GM23338 (cell line): ENCODE measurements around the gene DDN. TPM values are rescaled to one million over a fixed set of nuclear protein-coding genes. Genes with fewer than 3 reads are reported as not detected.

Source experiments
- ATAC-seq: fragments of 200-7000 bp; cut with Tn5 transposase; 3 replicates; pipeline ENCODE4 v1.9.1; 2020
- DNase-seq: peaks from one replicate; pipeline ENCODE4 v3.0.0-alpha.2; 2015; ENCODE audit warnings: low spot score
- H2AFZ ChIP-seq: fragments of 200-600 bp; sonication (generic); 2 replicates; pipeline ENCODE4 v1.8.0; 2016; ENCODE audit warnings: antibody characterized with exemption, mild to moderate bottlenecking, moderate library complexity
- H3F3A ChIP-seq: fragments of 200-600 bp; sonication (generic); replicated peaks from 2 replicates; pipeline ENCODE4 v1.8.0; 2017; ENCODE audit warnings: antibody characterized with exemption, mixed run types, low read depth
- H3K27ac ChIP-seq: fragments of 200-600 bp; sonication (generic); 2 replicates; pipeline ENCODE4 v1.6.1; 2016; ENCODE audit warnings: low read depth
- H3K27me3 ChIP-seq: fragments of 200-600 bp; sonication (generic); 2 replicates; pipeline ENCODE4 v1.8.0; 2016; ENCODE audit warnings: mild to moderate bottlenecking, mixed run types, moderate library complexity; ENCODE audit not compliant: insufficient read depth
- H3K36me3 ChIP-seq: fragments of 200-600 bp; sonication (generic); 2 replicates; pipeline ENCODE4 v1.8.0; 2016; ENCODE audit warnings: mild to moderate bottlenecking; ENCODE audit not compliant: insufficient read depth
- H3K4me1 ChIP-seq: fragments of 200-600 bp; sonication (generic); 2 replicates; pipeline ENCODE4 v1.8.0; 2016; ENCODE audit warnings: mild to moderate bottlenecking, moderate library complexity; ENCODE audit not compliant: insufficient read depth
- H3K4me2 ChIP-seq: fragments of 200-600 bp; sonication (generic); 2 replicates; pipeline ENCODE4 v1.7.1; 2017; ENCODE audit warnings: mixed run types
- H3K4me3 ChIP-seq: fragments of 200-600 bp; sonication (generic); 2 replicates; pipeline ENCODE4 v1.6.1; 2016; ENCODE audit warnings: mixed run types
- H3K79me2 ChIP-seq: fragments of 200-600 bp; sonication (generic); replicated peaks from 2 replicates; pipeline ENCODE4 v1.8.0; 2017; ENCODE audit warnings: mild to moderate bottlenecking; ENCODE audit not compliant: insufficient read depth
- H3K9me2 ChIP-seq: fragments of 200-600 bp; sonication (generic); 2 replicates; pipeline ENCODE4 v1.8.0; 2017; ENCODE audit not compliant: insufficient read depth
- H4K20me1 ChIP-seq: fragments of 200-600 bp; sonication (generic); replicated peaks from 2 replicates; pipeline ENCODE4 v1.8.0; 2017; ENCODE audit warnings: mild to moderate bottlenecking; ENCODE audit not compliant: insufficient read depth
- H3K27ac Mint-ChIP-seq: 2 replicates; pipeline ENCODE4 v1.8.0; 2020; ENCODE audit warnings: inconsistent platforms, mild to moderate bottlenecking, moderate library complexity, mixed read lengths
- H3K27me3 Mint-ChIP-seq: 3 replicates; pipeline ENCODE4 v1.8.0; 2022; ENCODE audit warnings: low read depth, mild to moderate bottlenecking, moderate library complexity, mixed read lengths, inconsistent platforms; ENCODE audit not compliant: insufficient read depth, poor library complexity
- H3K36me3 Mint-ChIP-seq: 3 replicates; pipeline ENCODE4 v1.8.0; 2021; ENCODE audit warnings: low read depth, mild to moderate bottlenecking, inconsistent platforms, moderate library complexity, mixed read lengths
- H3K4me1 Mint-ChIP-seq: 3 replicates; pipeline ENCODE4 v1.8.0; 2020; ENCODE audit warnings: mild to moderate bottlenecking, inconsistent platforms, mixed read lengths
- H3K4me3 Mint-ChIP-seq: 3 replicates; pipeline ENCODE4 v1.8.0; 2021; ENCODE audit warnings: moderate library complexity, mild to moderate bottlenecking, inconsistent platforms, mixed read lengths
- H3K9me3 Mint-ChIP-seq: 3 replicates; pipeline ENCODE4 v1.8.0; 2020; ENCODE audit warnings: moderate library complexity, mild to moderate bottlenecking, inconsistent platforms, mixed read lengths
- CREB1 ChIP-seq: fragments of 250-450 bp; sonication (Bioruptor Pico); IDR thresholded peaks from 2 replicates; pipeline ENCODE4 v1.5.0; 2020; ENCODE audit warnings: low read depth, mild to moderate bottlenecking, moderate library complexity
- CTCF ChIP-seq, 2 experiments: fragments of 200-600 bp in 1 of 2; sonication (generic) in 1 of 2; conservative IDR thresholded peaks; 2 replicates each; pipeline versions ENCODE4 v1.5.1 to v1.6.1; 2016 to 2017; ENCODE audit warnings: antibody characterized with exemption in 2 of 2, low read depth in 2 of 2, mild to moderate bottlenecking in 2 of 2, moderate library complexity in 1 of 2
- ETS1 ChIP-seq: IDR thresholded peaks from 2 replicates; pipeline ENCODE4 v1.6.1; 2016; ENCODE audit warnings: antibody characterized with exemption
- EZH2 ChIP-seq: fragments of 200-600 bp; sonication (generic); IDR thresholded peaks from one replicate; pipeline ENCODE4 v1.8.0; 2017; ENCODE audit warnings: antibody characterized with exemption, mild to moderate bottlenecking, low read depth; ENCODE audit not compliant: unreplicated experiment
- EZH2phosphoT487 ChIP-seq: fragments of 200-600 bp; sonication (generic); IDR thresholded peaks from one replicate; pipeline ENCODE4 v1.8.1; 2018; ENCODE audit warnings: antibody characterized with exemption; ENCODE audit not compliant: unreplicated experiment
- JUNB ChIP-seq: IDR thresholded peaks from one replicate; pipeline ENCODE4 v1.6.1; 2016; ENCODE audit warnings: antibody characterized with exemption; ENCODE audit not compliant: unreplicated experiment
- NANOG ChIP-seq: IDR thresholded peaks from 2 replicates; pipeline ENCODE4 v1.6.1; 2016; ENCODE audit warnings: antibody characterized with exemption, borderline replicate concordance
- POLR2AphosphoS5 ChIP-seq: IDR thresholded peaks from 2 replicates; pipeline ENCODE4 v1.6.1; 2016; ENCODE audit warnings: antibody characterized with exemption, low read depth
- STAT1 ChIP-seq: IDR thresholded peaks from one replicate; pipeline ENCODE4 v1.6.1; 2016; ENCODE audit warnings: antibody characterized with exemption; ENCODE audit not compliant: unreplicated experiment
- ZNF114 ChIP-seq: fragments of 250-450 bp; sonication (Bioruptor Pico); IDR thresholded peaks from 2 replicates; pipeline ENCODE4 v1.5.0; 2020; ENCODE audit warnings: mild to moderate bottlenecking, moderate library complexity
- ZNF331 ChIP-seq: fragments of 250-450 bp; sonication (Bioruptor Pico); IDR thresholded peaks from 2 replicates; pipeline ENCODE4 v1.5.0; 2020; ENCODE audit warnings: low read depth, mild to moderate bottlenecking, moderate library complexity
- ZNF462 ChIP-seq: fragments of 250-450 bp; sonication (Bioruptor Pico); IDR thresholded peaks from 2 replicates; pipeline ENCODE4 v1.5.0; 2020; ENCODE audit warnings: mild to moderate bottlenecking, moderate library complexity
- polyA plus RNA-seq: library from polyadenylated mRNA; unstranded; fragments of >200 nt; fragmentation: Nextera tagmentation; extraction: Ambion mirVana; gene quantifications from 2 replicates; pipeline ENCODE4 v1.2.1, GENCODE V29; 2016
- total RNA-seq: library from RNA; depleted of rRNA; stranded (reverse); fragments of >200 nt; shearing (Covaris generic); gene quantifications from 2 replicates; pipeline ENCODE4 v1.2.3, GENCODE V29; 2014
- TF ChIP-seq, protein P1 (sequence below): IDR thresholded peaks from one replicate; pipeline ENCODE4 v1.6.1; 2018; ENCODE audit warnings: antibody characterized with exemption; ENCODE audit not compliant: unreplicated experiment

Gene DDN
- total and polyA plus RNA-seq, 2 experiments from 2014 or later: 0.10 TPM; not detected in 1

GRCh38 chr12:49048953-49049352 lies 49.8 kb upstream of the DDN start (continued):
- TF ChIP-seq ZNF462: no peak

DNA sequence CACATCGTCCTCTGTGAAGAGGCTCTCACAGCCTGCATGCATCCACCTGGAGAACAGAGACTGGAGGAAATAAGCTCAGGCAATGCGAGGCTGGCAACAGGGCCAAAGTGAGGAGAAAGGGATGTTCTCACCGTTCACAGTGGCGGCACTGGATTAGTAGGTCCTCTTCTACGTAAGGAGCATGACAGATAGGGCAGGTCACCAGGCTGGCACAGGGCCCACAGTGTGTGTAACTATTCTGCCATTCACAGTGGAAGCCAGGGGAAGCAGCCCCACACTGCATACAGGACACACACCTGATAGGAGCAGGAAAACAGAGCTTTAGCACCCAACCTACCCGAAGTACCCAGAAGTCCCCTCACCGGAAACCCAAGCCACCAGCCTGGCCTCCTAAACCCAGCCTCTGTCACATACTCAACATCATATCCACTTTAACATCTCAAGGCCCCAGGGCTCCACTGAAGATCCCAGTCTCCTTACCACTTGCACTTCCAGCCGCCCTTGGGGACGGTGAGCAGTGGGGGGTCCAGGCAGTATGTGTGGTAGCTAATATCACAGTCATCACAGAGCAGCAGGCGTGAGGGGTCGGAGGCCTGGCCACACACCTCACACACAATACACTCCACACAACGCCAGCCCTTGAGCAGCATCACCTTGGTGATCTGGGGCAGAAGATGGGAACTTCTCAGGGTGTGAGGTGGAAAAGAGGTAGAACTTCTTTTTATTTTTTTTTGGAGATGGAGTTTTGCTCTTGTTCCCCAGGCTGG lies 47.1 kb upstream of the DDN start:
- Histone ChIP-seq H3K4me2 (no peak overlapping the region), H3K4me3 (no peak overlapping the region), H4K20me1 (peaks cover 40% of the 10 kb centered on the region), H3K9me2 (no peaks in the 10 kb centered on the region), H3K4me1 (no peaks in the 10 kb centered on the region), H3K27ac (no peak overlapping the region), H3F3A (no peaks in the 10 kb centered on the region), H3K36me3 (peaks cover 49% of the 10 kb centered on the region), H3K27me3 (no peaks in the 10 kb centered on the region), H3K79me2 (no peaks in the 10 kb centered on the region), H2AFZ (no peak overlapping the region)
- no peak overlapping the region for H3K27ac Mint-ChIP-seq
- ATAC-seq (no peak), DNase-seq (no peak)
- H3K36me3 Mint-ChIP-seq: peaks cover 98% of the 10 kb centered on the region
- H3K4me3 Mint-ChIP-seq: no peak overlapping the region
- H3K9me3 Mint-ChIP-seq: no peaks in the 10 kb centered on the region; the same call in 2 of the 3 replicates
- no peaks in the 10 kb centered on the region; the same call in 2 of the 3 replicates for H3K4me1 Mint-ChIP-seq
- peaks cover 16% of the 10 kb centered on the region for H3K27me3 Mint-ChIP-seq
- TF ChIP-seq NANOG (no peak), CTCF (conservative IDR thresholded peaks at IDR 0.05; ENCODE audit: low read depth in 2 of 2) (no peak), CREB1 (no peak), ZNF114 (CRISPR knock-in tag) (no peak), JUNB (no peak), EZH2 (no peak), EZH2phosphoT487 (no peak), ZNF331 (no peak), STAT1 (no peak), ETS1 (no peak), POLR2AphosphoS5 (no peak)
- TF ChIP-seq, protein P1, sequence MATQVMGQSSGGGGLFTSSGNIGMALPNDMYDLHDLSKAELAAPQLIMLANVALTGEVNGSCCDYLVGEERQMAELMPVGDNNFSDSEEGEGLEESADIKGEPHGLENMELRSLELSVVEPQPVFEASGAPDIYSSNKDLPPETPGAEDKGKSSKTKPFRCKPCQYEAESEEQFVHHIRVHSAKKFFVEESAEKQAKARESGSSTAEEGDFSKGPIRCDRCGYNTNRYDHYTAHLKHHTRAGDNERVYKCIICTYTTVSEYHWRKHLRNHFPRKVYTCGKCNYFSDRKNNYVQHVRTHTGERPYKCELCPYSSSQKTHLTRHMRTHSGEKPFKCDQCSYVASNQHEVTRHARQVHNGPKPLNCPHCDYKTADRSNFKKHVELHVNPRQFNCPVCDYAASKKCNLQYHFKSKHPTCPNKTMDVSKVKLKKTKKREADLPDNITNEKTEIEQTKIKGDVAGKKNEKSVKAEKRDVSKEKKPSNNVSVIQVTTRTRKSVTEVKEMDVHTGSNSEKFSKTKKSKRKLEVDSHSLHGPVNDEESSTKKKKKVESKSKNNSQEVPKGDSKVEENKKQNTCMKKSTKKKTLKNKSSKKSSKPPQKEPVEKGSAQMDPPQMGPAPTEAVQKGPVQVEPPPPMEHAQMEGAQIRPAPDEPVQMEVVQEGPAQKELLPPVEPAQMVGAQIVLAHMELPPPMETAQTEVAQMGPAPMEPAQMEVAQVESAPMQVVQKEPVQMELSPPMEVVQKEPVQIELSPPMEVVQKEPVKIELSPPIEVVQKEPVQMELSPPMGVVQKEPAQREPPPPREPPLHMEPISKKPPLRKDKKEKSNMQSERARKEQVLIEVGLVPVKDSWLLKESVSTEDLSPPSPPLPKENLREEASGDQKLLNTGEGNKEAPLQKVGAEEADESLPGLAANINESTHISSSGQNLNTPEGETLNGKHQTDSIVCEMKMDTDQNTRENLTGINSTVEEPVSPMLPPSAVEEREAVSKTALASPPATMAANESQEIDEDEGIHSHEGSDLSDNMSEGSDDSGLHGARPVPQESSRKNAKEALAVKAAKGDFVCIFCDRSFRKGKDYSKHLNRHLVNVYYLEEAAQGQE: no peak
